ENCODE results near the gene KIAA0930.

Gene KIAA0930

DNA sequence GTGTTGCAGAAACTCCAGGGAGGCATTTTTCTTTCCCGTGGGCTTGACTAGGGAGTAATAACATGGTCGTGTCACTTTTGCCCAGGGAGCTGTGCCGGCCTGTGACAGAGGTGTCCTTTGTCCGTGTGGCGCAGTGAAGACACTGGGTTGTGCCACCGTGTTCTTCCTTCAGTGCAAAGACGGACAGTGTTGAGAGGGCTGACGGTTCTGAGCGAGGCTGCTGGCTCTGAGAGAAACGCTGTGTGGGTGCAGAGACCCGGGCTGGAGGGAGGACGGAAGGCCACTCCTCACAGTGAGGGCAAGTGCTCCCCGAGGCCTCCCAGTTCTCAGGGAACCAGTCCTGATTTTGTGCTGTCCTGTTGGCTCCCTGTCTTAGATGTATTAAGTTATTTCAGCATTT is 56.7 kb downstream of the KIAA0930 start:
- H3K36me3 ChIP-seq, result peaks cover 62% of the 10 kb centered on the region
- H3K9me3 ChIP-seq (ENCODE audit: severe bottlenecking), result no peaks in the 10 kb centered on the region
- no peaks in the 10 kb centered on the region for H3K27me3 ChIP-seq (ENCODE audit: insufficient read depth, low read depth, severe bottlenecking)
- no peak for DNase-seq
- no peak overlapping the region for H3K27ac ChIP-seq
- H3K4me3 ChIP-seq (ENCODE audit: low read depth, low read length), result no peak overlapping the region
- TF ChIP-seq, protein P1, sequence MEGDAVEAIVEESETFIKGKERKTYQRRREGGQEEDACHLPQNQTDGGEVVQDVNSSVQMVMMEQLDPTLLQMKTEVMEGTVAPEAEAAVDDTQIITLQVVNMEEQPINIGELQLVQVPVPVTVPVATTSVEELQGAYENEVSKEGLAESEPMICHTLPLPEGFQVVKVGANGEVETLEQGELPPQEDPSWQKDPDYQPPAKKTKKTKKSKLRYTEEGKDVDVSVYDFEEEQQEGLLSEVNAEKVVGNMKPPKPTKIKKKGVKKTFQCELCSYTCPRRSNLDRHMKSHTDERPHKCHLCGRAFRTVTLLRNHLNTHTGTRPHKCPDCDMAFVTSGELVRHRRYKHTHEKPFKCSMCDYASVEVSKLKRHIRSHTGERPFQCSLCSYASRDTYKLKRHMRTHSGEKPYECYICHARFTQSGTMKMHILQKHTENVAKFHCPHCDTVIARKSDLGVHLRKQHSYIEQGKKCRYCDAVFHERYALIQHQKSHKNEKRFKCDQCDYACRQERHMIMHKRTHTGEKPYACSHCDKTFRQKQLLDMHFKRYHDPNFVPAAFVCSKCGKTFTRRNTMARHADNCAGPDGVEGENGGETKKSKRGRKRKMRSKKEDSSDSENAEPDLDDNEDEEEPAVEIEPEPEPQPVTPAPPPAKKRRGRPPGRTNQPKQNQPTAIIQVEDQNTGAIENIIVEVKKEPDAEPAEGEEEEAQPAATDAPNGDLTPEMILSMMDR (IDR thresholded peaks at IDR 0.05; ENCODE audit: low read depth, low read length), result no peak

DNA sequence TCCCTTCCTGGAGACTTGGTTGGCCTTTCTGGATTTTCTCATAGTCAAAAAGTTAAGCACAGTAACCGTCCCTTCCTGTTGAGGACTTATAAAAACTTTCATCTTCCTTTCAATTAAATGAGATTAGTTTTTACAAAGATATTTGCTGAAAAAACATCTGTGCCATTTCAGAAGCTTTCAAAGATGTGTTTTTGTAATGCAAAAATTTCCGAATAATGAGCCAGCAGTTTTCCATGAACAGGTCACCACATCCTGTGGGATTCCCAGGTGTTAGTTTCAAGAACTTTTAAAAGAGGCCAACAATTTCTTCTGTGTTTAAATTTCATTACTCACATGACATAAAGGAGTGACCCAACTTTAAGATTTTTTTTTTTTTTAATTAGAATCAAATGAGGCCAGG is 58.9 kb downstream of the KIAA0930 start:
- Histone ChIP-seq H3K9me3 (ENCODE audit: severe bottlenecking) (no peaks in the 10 kb centered on the region), H3K27me3 (ENCODE audit: insufficient read depth, low read depth, severe bottlenecking) (no peaks in the 10 kb centered on the region), H3K27ac (no peak overlapping the region), H3K4me3 (ENCODE audit: low read depth, low read length) (no peak overlapping the region), H3K36me3 (peaks cover 72% of the 10 kb centered on the region)
- TF ChIP-seq, protein P1 (IDR thresholded peaks at IDR 0.05; ENCODE audit: low read depth, low read length), result no peak
- DNase-seq, result no peak

DNA sequence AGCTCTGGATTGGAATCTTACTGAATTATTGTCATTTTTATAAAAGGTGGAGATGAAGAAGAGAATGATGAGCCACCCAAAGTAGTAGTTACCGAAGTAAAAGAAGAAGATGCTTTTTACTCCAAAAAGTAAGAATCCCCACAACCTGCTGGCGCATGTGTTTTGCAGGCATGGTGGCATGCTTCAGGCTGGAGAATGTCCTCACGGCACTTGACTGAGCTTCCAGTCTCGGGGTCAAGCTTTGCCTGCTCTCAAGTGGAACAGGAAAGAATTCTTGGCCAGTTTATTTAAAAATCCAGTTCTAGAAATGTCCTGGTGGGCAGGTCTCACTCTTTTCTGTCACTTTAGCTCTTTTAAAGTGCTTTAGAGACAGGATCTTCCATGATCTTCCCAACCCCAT is 59.5 kb downstream of the KIAA0930 start:
- Histone ChIP-seq H3K9me3 (ENCODE audit: severe bottlenecking) (no peaks in the 10 kb centered on the region), H3K4me3 (ENCODE audit: low read depth, low read length) (no peak overlapping the region), H3K27ac (no peak overlapping the region), H3K36me3 (peaks cover 76% of the 10 kb centered on the region), H3K27me3 (ENCODE audit: insufficient read depth, low read depth, severe bottlenecking) (no peaks in the 10 kb centered on the region)
- DNase-seq, result no peak
- TF ChIP-seq, protein P1 (IDR thresholded peaks at IDR 0.05; ENCODE audit: low read depth, low read length), result no peak

DNA sequence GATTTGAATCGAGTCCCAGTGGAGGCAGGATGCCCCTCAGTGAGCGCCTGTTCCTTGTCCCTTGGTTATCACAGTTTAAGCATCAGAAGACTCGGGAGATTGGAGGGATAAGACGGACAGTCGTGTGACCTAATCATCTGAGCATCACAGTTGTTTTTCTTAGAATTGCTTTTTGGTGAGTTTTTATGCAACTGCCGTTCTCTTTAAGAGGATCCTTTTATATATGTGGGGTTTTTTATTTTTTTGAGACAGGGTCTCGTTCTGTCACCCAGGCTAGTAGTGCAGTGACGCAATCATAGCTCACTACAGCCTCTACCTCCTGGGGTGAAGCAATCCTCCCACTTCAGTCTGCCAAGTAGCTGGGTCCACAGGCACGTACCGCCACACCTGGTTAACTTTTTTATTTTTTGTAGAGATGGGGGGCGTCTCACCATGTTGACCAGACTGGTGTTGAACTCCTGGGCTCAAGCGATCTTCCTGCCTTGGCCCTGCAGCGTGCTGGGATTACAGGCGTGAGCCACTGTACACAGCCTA is 60.5 kb downstream of the KIAA0930 start:
- H3K9me3 ChIP-seq (ENCODE audit: severe bottlenecking), result no peaks in the 10 kb centered on the region
- no peak overlapping the region for H3K4me3 ChIP-seq (ENCODE audit: low read depth, low read length)
- no peak for DNase-seq
- no peak overlapping the region for H3K27ac ChIP-seq
- TF ChIP-seq, protein P1 (IDR thresholded peaks at IDR 0.05; ENCODE audit: low read depth, low read length), result no peak
- H3K27me3 ChIP-seq (ENCODE audit: insufficient read depth, low read depth, severe bottlenecking), result no peaks in the 10 kb centered on the region
- peaks cover 85% of the 10 kb centered on the region for H3K36me3 ChIP-seq

DNA sequence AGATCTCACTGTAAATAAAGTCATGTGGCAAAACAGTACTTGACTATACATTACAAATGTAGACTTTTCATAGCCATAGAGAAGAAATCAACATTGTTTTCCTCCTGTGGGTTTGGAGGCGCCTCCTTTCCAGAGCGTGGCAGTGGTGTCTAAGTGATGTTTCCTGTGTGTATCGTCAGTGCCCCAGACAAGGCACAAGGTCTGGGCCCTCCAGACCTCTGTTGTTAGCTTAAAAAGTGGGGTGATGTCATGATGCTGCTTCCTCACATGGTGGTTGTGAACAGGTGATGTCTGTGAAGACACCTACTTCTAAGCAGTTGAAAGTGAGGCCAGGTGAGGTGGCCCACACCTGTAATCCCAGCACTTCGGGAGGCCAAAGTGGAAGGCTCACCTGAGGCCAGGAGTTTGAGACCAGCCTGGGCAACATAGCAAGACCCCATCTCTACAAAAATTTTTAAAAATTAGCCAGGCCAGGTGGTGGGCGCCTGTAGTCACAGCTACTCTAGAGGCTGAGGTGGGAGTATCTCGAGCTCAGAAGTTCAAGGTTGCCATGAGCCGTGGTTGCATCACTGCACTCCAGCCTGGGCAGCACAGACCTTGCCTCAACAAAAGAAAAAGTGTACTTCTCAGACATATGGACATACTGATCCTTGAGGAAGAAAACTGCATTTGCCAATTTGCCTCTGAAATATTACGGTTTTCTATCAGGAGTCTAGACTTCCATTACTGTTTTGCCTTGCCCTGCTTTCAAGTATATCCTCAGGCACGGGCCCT is 61.2 kb downstream of the KIAA0930 start:
- H3K36me3 ChIP-seq, result peaks cover 92% of the 10 kb centered on the region
- no peaks in the 10 kb centered on the region for H3K27me3 ChIP-seq (ENCODE audit: insufficient read depth, low read depth, severe bottlenecking)
- H3K27ac ChIP-seq, result no peak overlapping the region
- no peaks in the 10 kb centered on the region for H3K9me3 ChIP-seq (ENCODE audit: severe bottlenecking)
- TF ChIP-seq, protein P1 (IDR thresholded peaks at IDR 0.05; ENCODE audit: low read depth, low read length), result no peak
- no peak overlapping the region for H3K4me3 ChIP-seq (ENCODE audit: low read depth, low read length)
- no peak for DNase-seq
